ENCODE measurements around the gene TPBGL.

TPBGL gene

GRCh38 chr11:75246006-75246670 lies 5.6 kb downstream of the TPBGL start:
- DNase-seq (ENCODE audit: low read depth, low spot score): no peak

- no peak for DNase-seq (ENCODE audit: low read depth, low spot score)
Measured at GRCh38 chr11:75246671-75247350, 6.2 kb downstream of the TPBGL start.

GRCh38 chr11:75248924-75249256 lies 8.3 kb downstream of the TPBGL start:
- DNase-seq (ENCODE audit: low read depth, low spot score): no peak

GRCh38 chr11:75249704-75250103 lies 9.1 kb downstream of the TPBGL start:
- DNase-seq (ENCODE audit: low read depth, low spot score): no peak

- DNase-seq (ENCODE audit: low read depth, low spot score): no peak
Measured at GRCh38 chr11:75254326-75254725, 13.8 kb downstream of the TPBGL start.

GRCh38 chr11:75260396-75261170 lies 20.0 kb downstream of the TPBGL start:
- DNase-seq (ENCODE audit: low read depth, low spot score): no peak

- no peak for DNase-seq (ENCODE audit: low read depth, low spot score)
Measured at GRCh38 chr11:75261902-75262361, 21.4 kb downstream of the TPBGL start.

GRCh38 chr11:75262436-75262835 lies 21.9 kb downstream of the TPBGL start:
- no peak for DNase-seq (ENCODE audit: low read depth, low spot score)

GRCh38 chr11:75262961-75263852 lies 22.6 kb downstream of the TPBGL start:
- DNase-seq (ENCODE audit: low read depth, low spot score): no peak

GRCh38 chr11:75263944-75264349 lies 23.4 kb downstream of the TPBGL start:
- no peak for DNase-seq (ENCODE audit: low read depth, low spot score)

GRCh38 chr11:75264356-75264755 lies 23.8 kb downstream of the TPBGL start:
- no peak for DNase-seq (ENCODE audit: low read depth, low spot score)

- DNase-seq (ENCODE audit: low read depth, low spot score): no peak
Measured at GRCh38 chr11:75264971-75265370, 24.4 kb downstream of the TPBGL start.

GRCh38 chr11:75265851-75266531 lies 25.4 kb downstream of the TPBGL start:
- DNase-seq (ENCODE audit: low read depth, low spot score): no peak

GRCh38 chr11:75267171-75267970 lies 26.8 kb downstream of the TPBGL start:
- no peak for DNase-seq (ENCODE audit: low read depth, low spot score)

- no peak for DNase-seq (ENCODE audit: low read depth, low spot score)
Measured at GRCh38 chr11:75268626-75269366, 28.2 kb downstream of the TPBGL start.

GRCh38 chr11:75269367-75269660 lies 28.7 kb downstream of the TPBGL start:
- no peak for DNase-seq (ENCODE audit: low read depth, low spot score)

- DNase-seq (ENCODE audit: low read depth, low spot score): no peak
Measured at GRCh38 chr11:75269896-75270295, 29.3 kb downstream of the TPBGL start.

GRCh38 chr11:75270896-75271418 lies 30.4 kb downstream of the TPBGL start:
- DNase-seq (ENCODE audit: low read depth, low spot score): peak; percentile 16

- DNase-seq (ENCODE audit: low read depth, low spot score): no peak
Measured at GRCh38 chr11:75271730-75272129, 31.2 kb downstream of the TPBGL start.

- no peak for DNase-seq (ENCODE audit: low read depth, low spot score)
Measured at GRCh38 chr11:75272391-75272790, 31.8 kb downstream of the TPBGL start.

Data from astrocyte of the hippocampus (primary cell).